AG10803 (cell line): ENCODE data around the gene C1QL3.
A peak's percentile ranks its signal among the peaks of the same experiment; 100 is the strongest.

ENCODE experiments used
- DNase-seq: peaks from one replicate; pipeline ENCODE4 v3.0.0; 2010; ENCODE audit warnings: low read depth
- H3K4me3 ChIP-seq: 2 replicates; pipeline ENCODE4 v1.5.1; 2011; ENCODE audit warnings: mild to moderate bottlenecking, low read length, control low read depth
- TF ChIP-seq, protein P1 (sequence below): conservative IDR thresholded peaks from 2 replicates; pipeline ENCODE4 v1.5.1; 2011; ENCODE audit warnings: mild to moderate bottlenecking, low read length, control low read depth, inconsistent platforms

The C1QL3 gene

DNA sequence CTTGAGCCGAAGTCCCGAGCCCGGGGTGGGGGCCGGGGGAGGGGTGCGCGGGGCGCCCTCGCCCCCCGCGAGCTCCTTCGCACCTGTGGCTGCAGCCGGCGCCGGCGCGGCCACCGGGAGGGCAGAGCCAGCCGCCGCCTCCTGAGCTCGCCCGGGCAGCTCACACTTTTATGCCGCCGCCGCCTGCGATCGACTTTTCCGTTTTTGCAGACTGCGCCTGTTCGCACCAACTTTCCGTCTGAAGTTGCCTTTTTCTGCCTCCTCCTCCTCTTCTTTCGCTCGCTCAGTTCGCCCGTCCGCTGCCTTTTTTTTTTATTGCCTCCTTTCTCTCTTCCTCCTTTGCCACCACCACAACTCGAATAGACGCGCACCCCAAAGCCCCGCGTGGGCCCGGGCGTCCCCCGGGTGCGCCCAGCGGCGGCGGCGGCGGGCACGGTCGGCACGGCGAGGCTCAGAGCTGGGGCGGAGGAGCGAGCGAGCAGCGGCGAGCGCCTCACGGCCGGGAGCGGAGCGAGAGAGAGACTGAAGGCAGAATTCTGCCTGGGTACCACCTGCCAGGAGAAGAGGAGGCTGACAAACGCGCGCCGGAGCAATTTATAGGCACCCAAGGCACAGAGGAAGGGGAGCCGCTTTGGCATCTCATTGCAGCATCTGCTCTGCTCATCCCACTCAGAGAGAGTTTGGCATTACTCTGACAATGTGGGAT, at the start of gene C1QL3:
C1QL3 (minus strand) TSS at position 569 of the 706 bp plus-strand sequence. CDS start 814 bp downstream, outside the sequence.
- peak within 1 kb of the TSS; percentile 49 for H3K4me3 ChIP-seq
- DNase-seq: peak; percentile 9
- TF ChIP-seq, protein P1, sequence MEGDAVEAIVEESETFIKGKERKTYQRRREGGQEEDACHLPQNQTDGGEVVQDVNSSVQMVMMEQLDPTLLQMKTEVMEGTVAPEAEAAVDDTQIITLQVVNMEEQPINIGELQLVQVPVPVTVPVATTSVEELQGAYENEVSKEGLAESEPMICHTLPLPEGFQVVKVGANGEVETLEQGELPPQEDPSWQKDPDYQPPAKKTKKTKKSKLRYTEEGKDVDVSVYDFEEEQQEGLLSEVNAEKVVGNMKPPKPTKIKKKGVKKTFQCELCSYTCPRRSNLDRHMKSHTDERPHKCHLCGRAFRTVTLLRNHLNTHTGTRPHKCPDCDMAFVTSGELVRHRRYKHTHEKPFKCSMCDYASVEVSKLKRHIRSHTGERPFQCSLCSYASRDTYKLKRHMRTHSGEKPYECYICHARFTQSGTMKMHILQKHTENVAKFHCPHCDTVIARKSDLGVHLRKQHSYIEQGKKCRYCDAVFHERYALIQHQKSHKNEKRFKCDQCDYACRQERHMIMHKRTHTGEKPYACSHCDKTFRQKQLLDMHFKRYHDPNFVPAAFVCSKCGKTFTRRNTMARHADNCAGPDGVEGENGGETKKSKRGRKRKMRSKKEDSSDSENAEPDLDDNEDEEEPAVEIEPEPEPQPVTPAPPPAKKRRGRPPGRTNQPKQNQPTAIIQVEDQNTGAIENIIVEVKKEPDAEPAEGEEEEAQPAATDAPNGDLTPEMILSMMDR: no peak

DNA sequence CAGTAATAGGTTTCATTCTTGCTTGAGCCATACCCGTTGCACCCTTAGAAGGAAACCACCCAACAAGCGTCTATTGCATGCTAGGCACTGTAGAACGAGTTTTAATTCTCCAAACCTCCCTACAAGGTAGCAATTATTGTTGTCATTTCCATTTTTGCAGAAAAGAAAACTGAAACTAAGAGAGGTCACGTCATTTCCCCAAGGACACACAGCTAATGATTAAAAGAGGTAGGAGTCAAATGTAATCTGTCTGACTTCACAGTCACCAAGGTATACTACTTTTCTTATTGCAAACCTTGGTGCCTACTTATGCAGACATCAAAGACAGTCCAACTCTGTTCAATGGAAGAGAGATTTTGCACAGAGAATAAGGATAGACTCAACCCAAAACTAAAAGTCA, 49.1 kb upstream of the C1QL3 start:
- DNase-seq: no peak
- TF ChIP-seq, protein P1: no peak
- no peak overlapping the region for H3K4me3 ChIP-seq

DNA sequence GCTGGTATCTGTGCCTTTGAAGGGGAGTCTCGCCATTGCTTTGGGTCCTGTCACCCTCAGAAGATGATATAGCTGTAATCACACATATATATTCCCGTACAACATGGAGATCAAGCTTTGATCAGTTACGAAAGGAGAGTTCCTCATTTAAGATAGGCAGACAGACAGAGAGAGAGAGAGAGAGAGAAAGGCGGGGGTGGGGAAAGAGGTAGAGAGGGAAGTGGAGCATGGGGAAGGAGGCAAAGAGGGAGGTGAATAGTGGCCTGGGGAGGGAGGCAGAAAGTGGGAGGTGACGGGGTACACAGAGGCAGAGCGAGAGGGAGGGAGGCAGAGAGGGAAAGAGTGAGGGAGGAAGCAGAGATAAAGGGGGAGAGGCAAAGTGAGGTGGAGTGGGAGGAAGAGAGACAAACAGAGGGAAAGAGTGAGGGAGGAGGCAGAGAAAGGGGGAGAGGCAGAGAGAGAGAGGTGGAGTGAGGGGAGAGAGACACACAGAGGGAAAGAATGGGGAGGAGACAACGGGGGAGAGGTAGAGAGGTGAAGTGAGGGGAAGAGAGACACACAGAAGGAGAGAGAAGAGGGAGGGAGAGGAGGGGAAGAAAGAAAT, 44.6 kb upstream of the C1QL3 start:
- TF ChIP-seq, protein P1: no peak
- DNase-seq: no peak
- H3K4me3 ChIP-seq: no peak overlapping the region

DNA sequence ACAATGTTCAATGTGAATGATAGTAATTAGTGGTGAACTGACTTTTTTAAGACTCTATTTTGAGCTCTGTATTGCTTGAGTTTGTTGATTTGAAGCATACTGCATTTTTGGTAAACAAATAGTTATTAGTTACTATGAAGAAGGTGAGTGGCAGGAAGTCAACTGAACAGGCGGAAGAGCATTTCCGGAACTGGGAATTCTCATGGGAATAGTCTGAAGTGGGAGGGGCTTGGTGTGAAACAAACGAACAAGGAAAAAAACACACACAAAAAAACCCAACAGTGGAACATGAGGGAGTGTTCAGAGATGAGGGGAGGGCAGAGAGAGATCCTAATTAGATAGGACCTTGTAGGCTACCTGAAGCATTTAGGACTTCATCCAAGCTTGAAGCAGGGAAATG, 43.9 kb upstream of the C1QL3 start:
- TF ChIP-seq, protein P1: no peak
- no peak for DNase-seq

DNA sequence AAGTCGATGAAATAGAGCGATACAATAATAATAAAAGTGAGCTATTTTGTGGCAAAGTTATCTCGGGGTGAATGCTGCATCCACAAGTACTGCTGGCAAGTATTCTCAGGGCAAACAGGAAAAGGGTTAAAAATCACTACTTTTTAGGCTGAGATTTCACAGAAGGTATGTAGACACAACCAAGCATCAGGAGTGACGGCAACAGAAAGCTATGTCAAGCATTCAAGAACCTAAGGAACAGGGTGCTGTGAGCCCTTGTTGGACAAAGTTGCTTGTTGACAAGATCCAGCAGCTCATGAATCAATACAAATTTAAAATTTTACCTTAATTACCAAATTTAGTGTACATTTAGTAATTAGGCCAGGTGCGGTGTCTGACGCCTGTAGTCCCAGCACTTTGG, 41.2 kb upstream of the C1QL3 start:
- peak; percentile 9 for DNase-seq
- no peak overlapping the region for H3K4me3 ChIP-seq
- TF ChIP-seq, protein P1: no peak

More for the DNA sequence above, 43.9 kb upstream of the C1QL3 start:
- H3K4me3 ChIP-seq: no peak overlapping the region

DNA sequence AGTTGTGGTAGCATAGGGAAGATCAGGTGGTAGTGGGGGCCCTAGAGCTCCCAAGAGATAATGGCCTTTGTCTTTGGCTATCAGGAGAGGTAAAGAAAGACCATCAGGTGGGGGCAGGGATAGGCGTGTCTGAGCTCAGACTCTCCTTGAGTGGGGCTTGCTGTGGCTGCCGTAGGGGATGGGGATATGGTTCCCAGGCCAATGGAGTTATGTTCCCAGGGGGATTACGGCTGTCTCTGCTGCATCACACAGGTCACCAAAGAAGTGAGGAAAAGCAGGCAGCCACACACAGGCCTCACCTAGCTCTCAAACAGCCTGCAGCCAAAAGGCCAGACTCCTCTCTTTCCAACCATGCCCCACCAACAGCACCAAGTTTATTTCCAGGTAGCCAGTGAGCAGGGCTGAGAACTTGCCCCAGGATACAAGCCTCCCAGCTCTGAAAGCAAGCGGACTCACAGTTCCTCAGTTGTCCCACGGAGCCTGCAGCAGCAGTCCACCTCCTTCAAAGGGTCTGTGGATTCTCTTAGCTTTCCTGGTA, 37.6 kb upstream of the C1QL3 start:
- no peak for DNase-seq
- no peak overlapping the region for H3K4me3 ChIP-seq
- TF ChIP-seq, protein P1: no peak

DNA sequence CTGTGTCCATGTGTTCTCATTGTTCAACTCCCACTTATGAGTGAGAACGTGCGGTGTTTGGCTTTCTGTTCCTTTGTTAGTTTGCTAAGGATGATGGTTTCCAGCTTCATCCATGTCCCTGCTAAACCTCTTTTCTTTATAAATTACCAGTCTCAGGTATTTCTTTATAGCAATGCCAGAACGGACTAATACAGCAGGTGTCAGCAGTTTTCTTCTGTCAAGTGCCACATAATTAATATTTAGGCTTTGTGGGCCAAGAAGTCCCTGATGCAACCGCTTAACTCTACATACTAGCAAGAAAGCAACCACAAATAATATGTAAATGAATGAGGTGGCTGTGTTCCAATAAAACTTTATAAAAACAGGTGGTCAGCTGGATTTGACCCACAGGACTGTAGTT, 26.3 kb upstream of the C1QL3 start:
- no peak for DNase-seq
- TF ChIP-seq, protein P1: no peak
- H3K4me3 ChIP-seq: no peak overlapping the region
